CD4-positive, alpha-beta memory T cell (primary cell): Measurements from ENCODE around the gene IGSF9B. TPM values are rescaled to one million over a fixed set of nuclear protein-coding genes. Genes with fewer than 3 reads are reported as not detected.
A peak's percentile ranks its signal among the peaks of the same experiment; 100 is the strongest.

Source experiments
- CTCF ChIA-PET: fragments of 350-600 bp; sonication (Branson Sonifier 250); formaldehyde crosslinking; loops from one replicate; lab custom pipeline; 2021; ENCODE audit warnings: inconsistent platforms; ENCODE audit not compliant: partially characterized antibody; lab: Charles Lee
- POLR2A ChIA-PET: fragments of 350-600 bp; sonication (Branson Sonifier 250); formaldehyde crosslinking; loops from one replicate; lab custom pipeline; 2021; ENCODE audit not compliant: partially characterized antibody; lab: Charles Lee
- DNase-seq, 5 donors: peaks; one replicate each; pipeline versions ENCODE4 v3.0.0 to v3.0.0-alpha.2; 2020 to 2022; ENCODE audit warnings: mixed read lengths in 1 of 5
- H3K27ac ChIP-seq: one replicate; pipeline ENCODE4 v1.7.0; 2013; ENCODE audit warnings: low read depth, low read length
- H3K27me3 ChIP-seq: 2 replicates; pipeline ENCODE4 v1.7.0; 2013; ENCODE audit warnings: mild to moderate bottlenecking, low read length, moderate library complexity; ENCODE audit not compliant: insufficient read depth
- H3K36me3 ChIP-seq: 2 replicates; pipeline ENCODE4 v1.7.0; 2013; ENCODE audit warnings: mild to moderate bottlenecking, low read length, moderate library complexity; ENCODE audit not compliant: insufficient read depth
- H3K4me1 ChIP-seq: 2 replicates; pipeline ENCODE4 v1.7.0; 2013; ENCODE audit warnings: mild to moderate bottlenecking, low read length, moderate library complexity; ENCODE audit not compliant: insufficient read depth
- H3K4me3 ChIP-seq, 2 donors: one replicate each; pipeline ENCODE4 v1.7.0; 2013; ENCODE audit warnings: low read length in 2 of 2, mild to moderate bottlenecking in 1 of 2
- H3K9me3 ChIP-seq, 2 donors: one replicate each; pipeline ENCODE4 v1.7.0; 2013; ENCODE audit warnings: low read length in 2 of 2, control low read depth in 1 of 2; ENCODE audit not compliant: control insufficient read depth in 1 of 2
- H3K27ac Mint-ChIP-seq, 7 donors: one replicate each; pipeline ENCODE4 v1.8.0; 2020 to 2021; ENCODE audit warnings: mixed read lengths in 7 of 7, mild to moderate bottlenecking in 6 of 7, inconsistent platforms in 3 of 7, moderate library complexity in 3 of 7
- H3K27me3 Mint-ChIP-seq, 2 donors: one replicate each; pipeline ENCODE4 v1.8.0; 2020 to 2021; ENCODE audit warnings: mixed read lengths in 2 of 2
- H3K36me3 Mint-ChIP-seq, 2 donors: one replicate each; pipeline ENCODE4 v1.8.0; 2020 to 2021; ENCODE audit warnings: mixed read lengths in 2 of 2, inconsistent platforms in 1 of 2, mild to moderate bottlenecking in 1 of 2
- H3K4me1 Mint-ChIP-seq, 4 donors: one replicate each; pipeline ENCODE4 v1.8.0; 2020 to 2021; ENCODE audit warnings: mixed read lengths in 4 of 4, mild to moderate bottlenecking in 1 of 4
- H3K4me3 Mint-ChIP-seq, 8 donors: one replicate each; pipeline ENCODE4 v1.8.0; 2020 to 2021; ENCODE audit warnings: mixed read lengths in 8 of 8, mild to moderate bottlenecking in 7 of 8, moderate library complexity in 6 of 8, inconsistent platforms in 3 of 8
- H3K9me3 Mint-ChIP-seq, 8 donors: one replicate each; pipeline ENCODE4 v1.8.0; 2020 to 2021; ENCODE audit warnings: mixed read lengths in 8 of 8, mild to moderate bottlenecking in 5 of 8, inconsistent platforms in 3 of 8, moderate library complexity in 1 of 8
- intact Hi-C: fragments of 100-400 bp; cut with micrococcal nuclease; formaldehyde crosslinking; loops from one replicate; pipeline ENCODE4 v1.15.1; 2023
- polyA plus RNA-seq, 2 donors: library from polyadenylated mRNA; unstranded; fragments of 300-500 nt; fragmentation: Illumina TruSeq; gene quantifications; one replicate each; pipeline ENCODE4 v1.2.3, GENCODE V29; 2021
- total RNA-seq, 2 experiments: library from RNA; stranded (reverse); gene quantifications; one replicate each; pipeline ENCODE4 v1.2.3, GENCODE V29; 2021

Gene IGSF9B
- total and polyA plus RNA-seq, 4 experiments from 2014 or later, result 0.59 to 38.6 (median 19.3) TPM

GRCh38 chr11:133936136-133936535 lies 20.6 kb downstream of the IGSF9B start:
- no peaks in the 10 kb centered on the region for H3K27me3 ChIP-seq
- CTCF ChIA-PET, result no interaction called here
- peaks cover 28 to 33% of the 10 kb centered on the region in 2 donors for H3K36me3 Mint-ChIP-seq
- H3K4me1 Mint-ChIP-seq, result peaks cover 0 to 14% (median 11%) of the 10 kb centered on the region in 4 donors
- H3K4me1 ChIP-seq, result no peaks in the 10 kb centered on the region
- H3K9me3 Mint-ChIP-seq, result no peaks in the 10 kb centered on the region
- no peak overlapping the region for H3K27ac Mint-ChIP-seq
- intact Hi-C loops, result no loop called here
- POLR2A ChIA-PET, result interaction anchor here (1.6 kb wide), 1 partner anchor 8 kb away, joined by 3 read pairs; no protein-coding TSS in a partner anchor
- H3K4me3 Mint-ChIP-seq, result no peak overlapping the region
- H3K9me3 ChIP-seq, result no peaks in the 10 kb centered on the region
- no peak for DNase-seq
- no peak overlapping the region for H3K4me3 ChIP-seq
- H3K27me3 Mint-ChIP-seq, result no peaks in the 10 kb centered on the region
- no peak overlapping the region for H3K27ac ChIP-seq
- no peaks in the 10 kb centered on the region for H3K36me3 ChIP-seq

- Mint-ChIP-seq H3K4me1 (peaks cover 0 to 14% (median 11%) of the 10 kb centered on the region in 4 donors), H3K9me3 (no peaks in the 10 kb centered on the region), H3K27me3 (no peaks in the 10 kb centered on the region), H3K36me3 (peaks cover 28 to 33% of the 10 kb centered on the region in 2 donors), H3K27ac (peak overlapping the region in 1 of 7 donors; percentile 52), H3K4me3 (no peak overlapping the region)
- Histone ChIP-seq H3K9me3 (no peaks in the 10 kb centered on the region), H3K4me1 (no peaks in the 10 kb centered on the region), H3K27me3 (no peaks in the 10 kb centered on the region), H3K27ac (no peak overlapping the region), H3K36me3 (no peaks in the 10 kb centered on the region), H3K4me3 (no peak overlapping the region)
- ChIA-PET POLR2A (interaction anchor here (1.6 kb wide), 1 partner anchor 8 kb away, joined by 3 read pairs; no protein-coding TSS in a partner anchor), CTCF (no interaction called here)
- intact Hi-C loops, result no loop called here
- DNase-seq, result no peak
Measured at GRCh38 chr11:133935551-133935910, 21.2 kb downstream of the IGSF9B start.

GRCh38 chr11:133934599-133935550 lies 21.9 kb downstream of the IGSF9B start:
- Histone ChIP-seq H3K27ac (no peak overlapping the region), H3K9me3 (no peaks in the 10 kb centered on the region), H3K27me3 (no peaks in the 10 kb centered on the region), H3K4me3 (no peak overlapping the region), H3K4me1 (peaks cover 3% of the 10 kb centered on the region), H3K36me3 (no peaks in the 10 kb centered on the region)
- Mint-ChIP-seq H3K27me3 (no peaks in the 10 kb centered on the region), H3K27ac (peak overlapping the region in 5 of 7 donors; percentile 64 to 89 (median 77)), H3K9me3 (no peaks in the 10 kb centered on the region), H3K36me3 (peaks cover 23 to 33% of the 10 kb centered on the region in 2 donors), H3K4me3 (no peak overlapping the region), H3K4me1 (peaks cover 0 to 17% (median 10%) of the 10 kb centered on the region in 4 donors)
- ChIA-PET POLR2A (interaction anchor here (1.5 to 1.6 kb wide), 2 partner anchors 9 to 32 kb away, joined by 3 read pairs; no protein-coding TSS in a partner anchor), CTCF (interaction anchor here (1.6 kb wide), 1 partner anchor 115 kb away, joined by 3 read pairs; no protein-coding TSS in a partner anchor)
- DNase-seq, result peak in 1 of 5 donors; percentile 28
- intact Hi-C loops, result no loop called here

GRCh38 chr11:133934096-133934495 lies 22.7 kb downstream of the IGSF9B start:
- intact Hi-C loops, result no loop called here
- DNase-seq, result no peak
- Mint-ChIP-seq H3K36me3 (peaks cover 17 to 27% of the 10 kb centered on the region in 2 donors), H3K9me3 (no peaks in the 10 kb centered on the region), H3K27me3 (no peaks in the 10 kb centered on the region), H3K4me1 (peaks cover 5 to 25% (median 7%) of the 10 kb centered on the region in 4 donors), H3K27ac (peak overlapping the region in 5 of 7 donors; percentile 25 to 89 (median 77)), H3K4me3 (no peak overlapping the region)
- H3K4me3 ChIP-seq, result no peak overlapping the region
- CTCF ChIA-PET, result interaction anchor here (0.5 to 1.6 kb wide), 3 partner anchors 13 to 273 kb away, joined by 3 to 6 read pairs (median 4); no protein-coding TSS in a partner anchor
- no peaks in the 10 kb centered on the region for H3K27me3 ChIP-seq
- no peaks in the 10 kb centered on the region for H3K9me3 ChIP-seq
- no peaks in the 10 kb centered on the region for H3K36me3 ChIP-seq
- no peak overlapping the region for H3K27ac ChIP-seq
- POLR2A ChIA-PET, result interaction anchor here (1.5 kb wide), 1 partner anchor 32 kb away, joined by 3 read pairs; no protein-coding TSS in a partner anchor
- H3K4me1 ChIP-seq, result peaks cover 11% of the 10 kb centered on the region

- Mint-ChIP-seq H3K27me3 (no peaks in the 10 kb centered on the region), H3K4me1 (peaks cover 16 to 44% (median 22%) of the 10 kb centered on the region in 4 donors), H3K36me3 (peaks cover 3 to 16% of the 10 kb centered on the region in 2 donors), H3K4me3 (no peak overlapping the region), H3K9me3 (no peaks in the 10 kb centered on the region), H3K27ac (peak overlapping the region in 3 of 7 donors; percentile 69 to 77 (median 77))
- intact Hi-C loops, result no loop called here
- CTCF ChIA-PET, result interaction anchor here (1.5 to 2.3 kb wide), 2 partner anchors 13 to 119 kb away, joined by 4 to 6 read pairs; no protein-coding TSS in a partner anchor
- Histone ChIP-seq H3K27ac (no peak overlapping the region), H3K36me3 (no peaks in the 10 kb centered on the region), H3K4me1 (peaks cover 28% of the 10 kb centered on the region), H3K4me3 (no peak overlapping the region), H3K9me3 (no peaks in the 10 kb centered on the region), H3K27me3 (no peaks in the 10 kb centered on the region)
- POLR2A ChIA-PET, result interaction anchor here (2.1 kb wide), 1 partner anchor 13 kb away, joined by 5 read pairs; no protein-coding TSS in a partner anchor
- no peak for DNase-seq
Measured at GRCh38 chr11:133931449-133932060, 25.2 kb downstream of the IGSF9B start.

GRCh38 chr11:133930767-133931448 lies 25.9 kb downstream of the IGSF9B start:
- peaks cover 4 to 17% of the 10 kb centered on the region in 2 donors for H3K36me3 Mint-ChIP-seq
- Histone ChIP-seq H3K36me3 (no peaks in the 10 kb centered on the region), H3K9me3 (no peaks in the 10 kb centered on the region), H3K4me3 (no peak overlapping the region), H3K27ac (no peak overlapping the region), H3K4me1 (peaks cover 28% of the 10 kb centered on the region), H3K27me3 (no peaks in the 10 kb centered on the region)
- H3K4me1 Mint-ChIP-seq, result peaks cover 16 to 44% (median 22%) of the 10 kb centered on the region in 4 donors
- no peaks in the 10 kb centered on the region for H3K27me3 Mint-ChIP-seq
- no peaks in the 10 kb centered on the region for H3K9me3 Mint-ChIP-seq
- ChIA-PET POLR2A (interaction anchor here (2.1 kb wide), 1 partner anchor 14 kb away, joined by 5 read pairs; no protein-coding TSS in a partner anchor), CTCF (interaction anchor here (1.2 to 2.3 kb wide), 3 partner anchors 14 to 120 kb away, joined by 3 to 6 read pairs (median 4); partner anchors contain the start of gene IGSF9B)
- H3K4me3 Mint-ChIP-seq, result no peak overlapping the region
- intact Hi-C loops, result no loop called here
- peak overlapping the region in 3 of 7 donors; percentile 18 to 55 (median 53) for H3K27ac Mint-ChIP-seq
- DNase-seq, result no peak
